Psoas muscle (tissue), 8 donors: ENCODE results near the gene ZNF224. TPM values are rescaled to one million over a fixed set of nuclear protein-coding genes. Genes with fewer than 3 reads are reported as not detected.

Source experiments
- ATAC-seq, 4 donors: fragments of 200-7000 bp; cut with Tn5 transposase; one replicate each; pipeline ENCODE4 v1.9.1; 2020; ENCODE audit warnings: moderate library complexity in 3 of 4, mild to moderate bottlenecking in 2 of 4
- DNase-seq, 2 donors: peaks; one replicate each; pipeline ENCODE4 v3.0.0-alpha.2; 2020
- H3K27ac ChIP-seq: fragments of 200-600 bp; one replicate; pipeline ENCODE4 v1.8.0; 2022
- H3K27me3 ChIP-seq, 3 donors: fragments of 200-600 bp in 1 of 3; one replicate each; pipeline versions ENCODE4 v1.6.1 to v1.8.0; 2013 to 2022; ENCODE audit warnings: low read length in 2 of 3, mild to moderate bottlenecking in 2 of 3, moderate library complexity in 1 of 3; ENCODE audit not compliant: insufficient read depth in 3 of 3
- H3K36me3 ChIP-seq, 2 donors: fragments of 200-600 bp in 1 of 2; one replicate each; pipeline versions ENCODE4 v1.6.1 to v1.8.0; 2013 to 2022; ENCODE audit warnings: low read depth in 1 of 2, mild to moderate bottlenecking in 1 of 2, moderate library complexity in 1 of 2; ENCODE audit not compliant: insufficient read depth in 1 of 2
- H3K4me1 ChIP-seq: fragments of 200-600 bp; one replicate; pipeline ENCODE4 v1.8.0; 2022
- H3K4me3 ChIP-seq: fragments of 200-600 bp; one replicate; pipeline ENCODE4 v1.8.0; 2022; ENCODE audit warnings: mild to moderate bottlenecking
- H3K9me3 ChIP-seq: fragments of 200-600 bp; one replicate; pipeline ENCODE4 v1.8.0; 2022
- CTCF ChIP-seq: fragments of 200-600 bp; IDR thresholded peaks from one replicate; pipeline ENCODE4 v1.8.0; 2022; ENCODE audit warnings: antibody characterized with exemption
- WGBS, 3 donors: extraction: QIAGEN DNeasy Blood & Tissue Kit; methylation state at CpG; one replicate each; pipeline versions ENCODE4 v1.1.6 to v1.1.7; 2013; 5-methylcytosine and 5-hydroxymethylcytosine counted together
- intact Hi-C, 2 donors: fragments of 100-400 bp; cut with DNase I; formaldehyde crosslinking; loops; one replicate each; pipeline versions ENCODE4 v1.11.0 to v1.14.2; 2022
- polyA plus RNA-seq, 3 donors: library from polyadenylated mRNA; stranded (reverse); fragments of 200-250 nt; gene quantifications; one replicate each; pipeline ENCODE4 v1.2.3, GENCODE V29; 2013
- total RNA-seq, 4 donors: library from RNA; stranded (reverse); fragmentation: NEBNext Ultra II Directional in 2 of 4; extraction: Animal tissue kit (Norgen Biotek cat#: 25700) in 2 of 4; gene quantifications; one replicate each; pipeline versions ENCODE4 v1.2.1 to v1.2.4, GENCODE V29; 2021 to 2023
- donor health status: healthy with polysubstance abuse.
- donor health status: DM: no; HTN: no; CAD: no; lungs with moderate emphysema.
- donor health status: Bipolar disorder and iron deficiency.
- donor health status: healthy.
- donor health status: DM: yes; HTN: yes; CAD: no.
- donor health status: DM: no; HTN: no; CAD: no.
- donor health status: DM: no; HTN: no; CAD: no.
- donor health status: DM: yes; HTN: yes; CAD: no.

The ZNF224 gene
- total and polyA plus RNA-seq, 7 donors: 3.2 to 10.2 (median 6.1) TPM

- Histone ChIP-seq H3K4me3 (no peak overlapping the region), H3K27ac (no peak overlapping the region), H3K27me3 (no peaks in the 10 kb centered on the region), H3K4me1 (no peaks in the 10 kb centered on the region), H3K9me3 (peaks cover 92% of the 10 kb centered on the region), H3K36me3 (peaks cover 28 to 65% of the 10 kb centered on the region in 2 donors)
- no peak for ATAC-seq
- no peak for TF ChIP-seq CTCF
- no peak for DNase-seq
- WGBS, 3 donors: 96 to 100% (median 98%) methylated on average over 2 of the region's 2 CpGs
- intact Hi-C loops: no loop called here
Measured at GRCh38 chr19:44156475-44156874, 62.3 kb downstream of the ZNF224 start.

Other genes with a start within 250 kb of the ZNF224 start
- 1 to 10 TPM in 2 of 4 donors, under 1 TPM in 2; 0.67 to 2.2 (median 1.3) TPM for gene ZNF404, start 210.4 kb upstream of the ZNF224 start, total RNA-seq
- gene ZNF404, start 210.4 kb upstream of the ZNF224 start, polyA plus RNA-seq: 1 to 10 TPM in 1 of 3 donors, under 1 TPM in 2; 0.27 to 3.8 (median 0.76) TPM
- gene ZNF45, start 159.1 kb upstream of the ZNF224 start, total RNA-seq: 1 to 10 TPM; 3.5 to 9.5 (median 4.9) TPM
- gene ZNF45, start 159.1 kb upstream of the ZNF224 start, polyA plus RNA-seq: 1 to 10 TPM; 2.0 to 7.2 (median 2.3) TPM
- 1 to 10 TPM in 2 of 4 donors, under 1 TPM in 2; 0.54 to 2.5 (median 1.2) TPM for gene ZNF221, start 143.1 kb upstream of the ZNF224 start, total RNA-seq
- gene ZNF221, start 143.1 kb upstream of the ZNF224 start, polyA plus RNA-seq: under 1 TPM; 0.23 to 0.93 (median 0.75) TPM
- gene ZNF155, start 110.2 kb upstream of the ZNF224 start, total RNA-seq: 1 to 10 TPM; 1.5 to 4.0 (median 2.5) TPM
- gene ZNF155, start 110.2 kb upstream of the ZNF224 start, polyA plus RNA-seq: 1 to 10 TPM; 1.5 to 2.3 (median 1.6) TPM
- gene ZNF230, start 91.4 kb upstream of the ZNF224 start, total RNA-seq: 1 to 10 TPM in 3 of 4 donors, under 1 TPM in 1; 0.25 to 1.8 (median 1.2) TPM
- gene ZNF230, start 91.4 kb upstream of the ZNF224 start, polyA plus RNA-seq: 1 to 10 TPM in 1 of 3 donors, under 1 TPM in 2; 0.39 to 1.6 (median 0.55) TPM
- 1 to 10 TPM in 3 of 4 donors, under 1 TPM in 1; 0.47 to 1.9 (median 1.6) TPM for gene ZNF222, start 69.0 kb upstream of the ZNF224 start, total RNA-seq
- 1 to 10 TPM; 2.1 to 4.0 (median 2.4) TPM for gene ZNF222, start 69.0 kb upstream of the ZNF224 start, polyA plus RNA-seq
- gene ZNF223, start 42.3 kb upstream of the ZNF224 start, total RNA-seq: 1 to 10 TPM in 1 of 4 donors, under 1 TPM in 3; 0.19 to 1.5 (median 0.64) TPM
- 1 to 10 TPM; 1.4 to 2.3 (median 1.6) TPM for gene ZNF223, start 42.3 kb upstream of the ZNF224 start, polyA plus RNA-seq
- 1 to 10 TPM in 2 of 4 donors, under 1 TPM in 2; 0.66 to 1.1 (median 0.91) TPM for gene ZNF284, start 22.2 kb upstream of the ZNF224 start, total RNA-seq
- gene ZNF284, start 22.2 kb upstream of the ZNF224 start, polyA plus RNA-seq: under 1 TPM; 0.32 to 0.82 (median 0.40) TPM
- gene ZNF225, start 19.0 kb downstream of the ZNF224 start, total RNA-seq: 1 to 10 TPM in 3 of 4 donors, under 1 TPM in 1; 0.61 to 2.9 (median 1.4) TPM
- gene ZNF225, start 19.0 kb downstream of the ZNF224 start, polyA plus RNA-seq: 1 to 10 TPM in 1 of 3 donors, under 1 TPM in 2; 0.46 to 1.4 (median 0.66) TPM
- gene ZNF234, start 47.2 kb downstream of the ZNF224 start, total RNA-seq: 1 to 10 TPM; 4.0 to 6.4 (median 4.1) TPM
- gene ZNF234, start 47.2 kb downstream of the ZNF224 start, polyA plus RNA-seq: 1 to 10 TPM; 1.1 to 6.5 (median 1.6) TPM
- 1 to 10 TPM; 4.4 to 8.6 (median 7.8) TPM for gene ZNF226, start 70.7 kb downstream of the ZNF224 start, total RNA-seq
- 10 to 100 TPM in 1 of 3 donors, 1 to 10 TPM in 2; 2.5 to 12.0 (median 4.2) TPM for gene ZNF226, start 70.7 kb downstream of the ZNF224 start, polyA plus RNA-seq
- 10 to 100 TPM in 2 of 4 donors, 1 to 10 TPM in 2; 5.9 to 10.8 (median 10.1) TPM for gene ZNF227, start 118.2 kb downstream of the ZNF224 start, total RNA-seq
- gene ZNF227, start 118.2 kb downstream of the ZNF224 start, polyA plus RNA-seq: 10 to 100 TPM in 1 of 3 donors, 1 to 10 TPM in 2; 2.3 to 10.6 (median 2.9) TPM
- 1 to 10 TPM in 2 of 4 donors, under 1 TPM in 2; 0.25 to 4.5 (median 1.1) TPM for gene ZNF233, start 165.5 kb downstream of the ZNF224 start, total RNA-seq
- gene ZNF233, start 165.5 kb downstream of the ZNF224 start, polyA plus RNA-seq: 1 to 10 TPM in 1 of 3 donors, under 1 TPM in 2; 0.34 to 2.1 (median 0.77) TPM
- gene ZNF235, start 210.7 kb downstream of the ZNF224 start, total RNA-seq: 1 to 10 TPM; 1.4 to 2.6 (median 2.1) TPM
- gene ZNF235, start 210.7 kb downstream of the ZNF224 start, polyA plus RNA-seq: 1 to 10 TPM; 1.1 to 3.2 (median 1.5) TPM